Common myeloid progenitor, CD34-positive (primary cell): ENCODE measurements around the gene ITPK1.

ENCODE experiments used
- CTCF ChIA-PET: fragments of 350-600 bp; sonication (Branson Sonifier 250); formaldehyde crosslinking; loops from one replicate; lab custom pipeline; 2021; ENCODE audit warnings: antibody characterized with exemption; lab: Charles Lee
- POLR2A ChIA-PET: fragments of 350-600 bp; sonication (Branson Sonifier 250); formaldehyde crosslinking; loops from one replicate; lab custom pipeline; 2021; ENCODE audit warnings: antibody characterized with exemption; lab: Charles Lee
- DNase-seq, 3 donors: peaks; one replicate each; pipeline versions ENCODE4 v3.0.0 to v3.0.0-alpha.2; 2013
- H3K27ac ChIP-seq, 2 experiments: 1 replicate in 1 of 2; 2 replicates in 1 of 2; pipeline ENCODE4 v1.7.0; 2013; ENCODE audit warnings: inconsistent platforms in 2 of 2, low read length in 2 of 2, mild to moderate bottlenecking in 2 of 2, low read depth in 1 of 2, moderate library complexity in 1 of 2; ENCODE audit not compliant: severe bottlenecking in 2 of 2, insufficient read depth in 1 of 2, poor library complexity in 1 of 2
- H3K27me3 ChIP-seq, 5 experiments: replicated peaks in 2 of 5; 1 replicate in 3 of 5; 2 replicates in 2 of 5; pipeline versions ENCODE4 v1.6.1 to v1.7.0; 2013; ENCODE audit warnings: low read length in 4 of 5, mild to moderate bottlenecking in 2 of 5, moderate library complexity in 2 of 5, inconsistent platforms in 1 of 5; ENCODE audit not compliant: insufficient read depth in 5 of 5, control insufficient read depth in 4 of 5
- H3K36me3 ChIP-seq, 4 experiments: 1 replicate in 2 of 4; 2 replicates in 2 of 4; pipeline versions ENCODE4 v1.6.1 to v1.7.0; 2013; ENCODE audit warnings: low read length in 3 of 4, control low read depth in 1 of 4, mild to moderate bottlenecking in 1 of 4; ENCODE audit not compliant: control insufficient read depth in 4 of 4, insufficient read depth in 4 of 4
- H3K4me1 ChIP-seq, 4 experiments: 1 replicate in 3 of 4; 2 replicates in 1 of 4; pipeline versions ENCODE4 v1.6.1 to v1.7.1; 2013; ENCODE audit warnings: low read length in 3 of 4, mild to moderate bottlenecking in 3 of 4, control low read depth in 1 of 4, inconsistent platforms in 1 of 4, moderate library complexity in 1 of 4; ENCODE audit not compliant: control insufficient read depth in 4 of 4, insufficient read depth in 4 of 4; ENCODE audit errors: control extremely low read depth in 1 of 4
- H3K4me3 ChIP-seq, 7 experiments: 1 replicate in 4 of 7; 2 replicates in 3 of 7; pipeline versions ENCODE4 v1.5.1 to v1.7.0; 2013; ENCODE audit warnings: mild to moderate bottlenecking in 7 of 7, low read length in 6 of 7, moderate library complexity in 6 of 7, inconsistent platforms in 2 of 7, low read depth in 2 of 7, control low read depth in 1 of 7; ENCODE audit not compliant: insufficient read depth in 4 of 7, control insufficient read depth in 1 of 7; ENCODE audit errors: extremely low read depth in 1 of 7
- H3K9me3 ChIP-seq, 5 experiments: 1 replicate in 4 of 5; 2 replicates in 1 of 5; pipeline versions ENCODE4 v1.6.1 to v1.7.1; 2013; ENCODE audit warnings: low read length in 4 of 5, mild to moderate bottlenecking in 2 of 5, inconsistent platforms in 1 of 5, low read depth in 1 of 5, moderate library complexity in 1 of 5; ENCODE audit not compliant: control insufficient read depth in 4 of 5, insufficient read depth in 2 of 5; ENCODE audit errors: control extremely low read depth in 1 of 5
- WGBS: methylation state at CpG from one replicate; pipeline ENCODE4 v1.1.5; 2013; ENCODE audit not compliant: insufficient coverage; 5-methylcytosine and 5-hydroxymethylcytosine counted together

Gene ITPK1

DNA sequence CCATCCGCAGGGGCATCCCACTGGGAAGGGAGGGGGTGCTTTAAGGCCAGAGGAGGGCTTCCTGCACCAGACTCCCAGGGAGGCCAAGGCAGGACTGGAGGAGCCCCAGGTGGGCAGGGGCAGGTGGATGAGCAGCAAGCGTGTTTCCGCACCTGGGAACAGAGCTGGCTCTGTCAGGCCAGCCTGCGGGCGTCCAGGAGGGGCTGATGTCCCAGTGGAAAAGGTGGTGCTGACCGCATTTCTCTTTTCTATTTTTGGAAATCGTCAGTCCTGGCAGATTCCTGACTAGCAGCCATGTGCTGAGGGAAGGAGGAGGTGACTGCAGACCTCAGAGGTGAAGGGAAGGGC lies 165.6 kb downstream of the ITPK1 start:
- H3K36me3 ChIP-seq: peaks cover 16 to 66% (median 43%) of the 10 kb centered on the region in 4 experiments
- WGBS: 93% methylated on average over 7 of the region's 7 CpGs
- no peak overlapping the region for H3K4me3 ChIP-seq
- H3K4me1 ChIP-seq: no peaks in the 10 kb centered on the region
- no peaks in the 10 kb centered on the region for H3K27me3 ChIP-seq
- H3K27ac ChIP-seq: no peak overlapping the region
- POLR2A ChIA-PET: no interaction called here
- no peaks in the 10 kb centered on the region for H3K9me3 ChIP-seq
- no peak for DNase-seq
- CTCF ChIA-PET: interaction anchor here (1.0 kb wide), 1 partner anchor 190 kb away, joined by 4 read pairs; no protein-coding TSS in a partner anchor

DNA sequence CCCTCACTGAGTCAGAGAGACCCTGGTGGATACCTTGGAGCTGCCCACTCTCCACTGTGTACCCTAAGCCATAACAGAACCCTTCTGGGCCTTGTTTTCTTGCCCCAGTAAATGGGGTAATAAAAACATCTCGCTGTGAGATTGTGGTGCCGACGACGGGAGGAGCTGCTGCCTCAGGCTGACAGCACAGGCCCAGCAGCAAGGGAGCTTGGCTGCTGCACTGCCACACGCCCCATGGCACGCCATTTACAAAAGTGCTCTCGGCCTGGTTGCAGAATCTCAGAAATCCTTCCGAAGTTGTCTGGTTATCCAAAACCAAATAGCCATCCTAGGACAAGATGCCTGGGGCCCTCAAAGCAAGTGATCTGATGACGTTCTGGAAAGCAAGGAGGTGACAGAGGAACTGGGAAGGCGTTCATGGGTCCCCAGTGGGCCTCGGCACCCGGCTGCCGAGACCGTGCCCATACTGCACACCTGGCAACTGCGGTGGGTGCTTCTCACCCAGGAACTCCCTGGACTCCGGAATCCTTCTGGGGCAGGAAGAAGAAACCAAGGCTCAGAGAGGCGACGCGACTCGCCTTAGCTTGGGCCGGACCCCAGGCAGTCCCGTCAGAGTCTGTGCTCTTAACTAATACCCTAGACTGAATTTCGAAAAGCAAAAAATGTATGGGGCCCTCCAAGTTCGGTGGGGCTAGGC lies 166.1 kb downstream of the ITPK1 start:
- Histone ChIP-seq H3K36me3 (peaks cover 14 to 69% (median 44%) of the 10 kb centered on the region in 4 experiments), H3K27me3 (no peaks in the 10 kb centered on the region), H3K4me1 (no peaks in the 10 kb centered on the region), H3K4me3 (no peak overlapping the region), H3K27ac (no peak overlapping the region), H3K9me3 (no peaks in the 10 kb centered on the region)
- POLR2A ChIA-PET: no interaction called here
- 93% methylated on average over 16 of the region's 24 CpGs for WGBS
- DNase-seq: no peak
- CTCF ChIA-PET: interaction anchor here (0.8 to 1.0 kb wide), 2 partner anchors 190 to 220 kb away, joined by 3 to 4 read pairs; no protein-coding TSS in a partner anchor

DNA sequence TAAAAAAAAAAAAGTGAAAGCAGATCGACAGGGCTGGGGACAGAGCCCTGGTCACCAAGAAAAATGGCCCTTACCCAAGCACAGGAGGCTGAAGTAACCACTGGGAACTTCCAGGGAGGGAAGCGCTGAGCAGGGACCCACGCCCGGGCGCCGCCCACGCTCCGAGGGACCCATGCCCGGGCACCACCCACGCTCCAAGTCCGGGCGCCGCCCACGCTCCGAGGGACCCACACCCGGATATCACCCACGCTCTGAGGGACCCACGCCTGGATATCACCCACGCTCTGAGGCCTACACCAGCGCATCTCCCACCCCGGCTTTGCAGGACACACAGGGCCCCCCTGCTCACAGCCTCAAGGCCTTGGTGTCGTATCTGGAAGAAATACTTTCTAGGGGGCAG lies 167.1 kb downstream of the ITPK1 start:
- 99% methylated on average over 19 of the region's 22 CpGs for WGBS
- POLR2A ChIA-PET: no interaction called here
- H3K4me1 ChIP-seq: no peaks in the 10 kb centered on the region

DNA sequence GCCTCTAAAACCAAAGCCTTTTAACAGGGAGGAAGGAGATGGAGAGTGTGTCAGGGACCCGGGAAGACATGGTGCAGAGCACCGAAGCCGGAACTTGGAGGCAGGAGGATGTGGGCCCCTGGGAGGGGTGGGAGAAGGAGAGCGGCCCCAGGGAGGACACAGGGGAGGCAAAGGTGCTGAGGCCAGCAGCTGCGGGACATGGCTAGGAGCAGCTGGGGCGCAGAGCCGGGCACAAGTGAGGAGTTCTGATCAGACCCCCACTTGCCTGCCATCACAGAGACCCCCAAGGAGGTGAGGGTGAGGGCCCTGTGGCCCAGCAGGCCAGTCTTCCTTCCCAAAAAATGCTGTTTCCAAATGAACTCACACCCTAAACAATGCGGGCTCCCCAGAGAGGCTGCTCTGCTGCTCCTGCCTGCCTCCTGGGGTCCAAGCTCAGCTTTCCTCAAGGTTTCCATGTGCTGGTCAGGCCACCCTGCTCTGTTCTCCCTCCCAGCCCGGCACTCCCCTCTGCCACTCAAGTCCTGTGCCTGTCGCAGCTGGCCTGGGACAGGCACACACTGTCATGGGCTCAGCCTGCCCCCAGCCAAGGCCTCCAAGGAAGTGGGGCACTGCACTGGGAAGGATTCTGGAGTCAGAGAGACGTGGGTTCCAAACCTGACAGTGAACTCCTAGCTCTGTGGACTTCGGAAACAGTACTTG lies 168.7 kb downstream of the ITPK1 start:
- 88% methylated on average over 11 of the region's 12 CpGs for WGBS
- no peak for DNase-seq
- POLR2A ChIA-PET: interaction anchor here (0.6 kb wide), 1 partner anchor 250 kb away, joined by 3 read pairs; no protein-coding TSS in a partner anchor
- CTCF ChIA-PET: interaction anchor here (1.1 to 2.9 kb wide), 5 partner anchors 9 to 226 kb away, joined by 3 to 10 read pairs (median 3); no protein-coding TSS in a partner anchor
- H3K36me3 ChIP-seq: peaks cover 14 to 78% (median 45%) of the 10 kb centered on the region in 4 experiments
- H3K4me3 ChIP-seq: no peak overlapping the region
- no peaks in the 10 kb centered on the region for H3K4me1 ChIP-seq
- H3K9me3 ChIP-seq: no peaks in the 10 kb centered on the region
- H3K27me3 ChIP-seq: no peaks in the 10 kb centered on the region
- no peak overlapping the region for H3K27ac ChIP-seq

More for the DNA sequence above, 167.1 kb downstream of the ITPK1 start:
- CTCF ChIA-PET: interaction anchor here (0.6 to 1.3 kb wide), 3 partner anchors 185 to 221 kb away, joined by 3 to 4 read pairs (median 3); no protein-coding TSS in a partner anchor
- Histone ChIP-seq H3K27me3 (no peaks in the 10 kb centered on the region), H3K9me3 (no peaks in the 10 kb centered on the region), H3K36me3 (peaks cover 14 to 70% (median 43%) of the 10 kb centered on the region in 4 experiments), H3K4me3 (no peak overlapping the region), H3K27ac (no peak overlapping the region)
- DNase-seq: no peak

DNA sequence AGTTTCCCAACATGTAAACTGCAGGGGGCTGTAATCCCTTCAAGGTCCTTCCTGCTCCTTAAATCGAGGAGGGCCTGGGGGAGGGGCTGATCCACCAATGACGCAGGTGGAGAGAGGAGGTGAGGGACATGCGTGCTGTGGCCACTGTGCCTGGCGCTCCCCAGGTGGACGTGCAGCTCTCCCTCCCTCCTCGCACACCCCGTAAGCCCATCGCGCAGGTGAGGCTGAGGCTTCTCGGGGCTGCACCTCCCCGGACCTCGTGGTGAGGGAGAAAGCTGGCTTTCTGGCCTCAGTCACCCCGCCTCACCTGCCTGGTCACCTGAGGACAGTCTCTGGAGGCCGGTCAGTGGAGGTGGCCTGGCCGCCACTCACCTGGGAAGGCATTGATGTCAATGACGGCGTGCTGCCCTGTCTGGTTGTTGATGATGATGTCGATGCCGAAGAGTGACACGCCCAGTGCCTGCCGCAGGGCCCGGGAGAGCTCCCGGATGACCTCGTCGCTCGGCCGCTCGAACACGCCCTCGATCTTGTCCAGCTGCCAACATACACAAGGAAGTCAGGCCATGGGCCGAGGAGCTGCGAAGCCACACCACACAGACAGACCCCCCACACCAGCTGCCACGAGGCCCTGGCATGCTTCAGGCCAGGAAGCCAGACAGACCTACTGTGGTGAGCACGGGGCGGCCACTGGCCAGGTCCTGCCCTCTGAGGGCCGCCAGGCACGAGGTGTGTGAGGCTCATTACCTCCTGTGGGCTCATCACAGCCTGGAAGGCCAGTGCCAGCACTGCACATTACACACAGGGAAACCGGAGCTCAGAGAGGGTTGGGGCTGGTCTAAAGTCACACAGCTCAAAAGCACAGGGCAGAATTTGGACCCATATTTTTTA lies 169.5 kb downstream of the ITPK1 start:
- ChIA-PET CTCF (interaction anchor here (1.2 to 2.9 kb wide), 4 partner anchors 9 to 186 kb away, joined by 3 to 10 read pairs (median 6); no protein-coding TSS in a partner anchor), POLR2A (no interaction called here)
- H3K27ac ChIP-seq: no peak overlapping the region
- WGBS: 94% methylated on average over 35 of the region's 38 CpGs
- H3K4me3 ChIP-seq: no peak overlapping the region
- H3K9me3 ChIP-seq: no peaks in the 10 kb centered on the region
- no peak for DNase-seq
- H3K4me1 ChIP-seq: no peaks in the 10 kb centered on the region
- no peaks in the 10 kb centered on the region for H3K27me3 ChIP-seq
- peaks cover 14 to 81% (median 45%) of the 10 kb centered on the region in 4 experiments for H3K36me3 ChIP-seq

DNA sequence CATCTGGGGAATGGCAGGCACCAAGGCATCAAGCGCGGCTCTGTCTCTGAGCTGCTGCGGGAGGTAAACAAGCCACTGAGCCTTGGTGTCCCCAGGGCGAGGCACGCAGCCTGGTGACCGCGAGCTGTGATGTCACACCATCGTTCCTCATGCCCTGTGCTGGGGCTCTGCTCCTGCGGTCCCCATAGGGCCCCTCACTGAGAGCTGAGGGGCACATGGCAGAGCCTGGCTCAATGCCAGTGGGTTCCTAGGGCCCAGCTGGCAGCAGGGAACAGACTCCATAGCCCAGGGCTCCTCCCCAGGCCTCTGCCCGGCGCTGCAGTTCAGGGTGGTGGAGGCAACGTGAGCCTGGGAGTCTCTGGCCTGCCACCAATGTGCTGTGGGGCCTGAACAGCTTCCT lies 170.2 kb downstream of the ITPK1 start:
- POLR2A ChIA-PET: no interaction called here
- Histone ChIP-seq H3K27me3 (no peaks in the 10 kb centered on the region), H3K4me3 (no peak overlapping the region), H3K27ac (no peak overlapping the region), H3K4me1 (no peaks in the 10 kb centered on the region), H3K9me3 (no peaks in the 10 kb centered on the region), H3K36me3 (peaks cover 16 to 82% (median 41%) of the 10 kb centered on the region in 4 experiments)
- over 99% methylated on average over 12 of the region's 12 CpGs for WGBS
- CTCF ChIA-PET: interaction anchor here (1.2 to 2.9 kb wide), 4 partner anchors 9 to 187 kb away, joined by 3 to 10 read pairs (median 6); no protein-coding TSS in a partner anchor
- DNase-seq: no peak
